Left ventricle myocardium inferior (tissue), 1 donor: ENCODE measurements around the gene PACS1. TPM values are rescaled to one million over a fixed set of nuclear protein-coding genes. Genes with fewer than 3 reads are reported as not detected.
A peak's percentile ranks its signal among the peaks of the same experiment; 100 is the strongest.

ENCODE experiments used
- DNase-seq: peaks from one replicate; pipeline ENCODE4 v3.0.0-alpha.2; 2020
- H3K27ac ChIP-seq: fragments of 200-600 bp; replicated peaks from 2 replicates; pipeline ENCODE4 v1.8.0; 2021
- H3K27me3 ChIP-seq: fragments of 200-600 bp; 2 replicates; pipeline ENCODE4 v1.8.0; 2021; ENCODE audit warnings: low read depth
- H3K36me3 ChIP-seq: fragments of 200-600 bp; 2 replicates; pipeline ENCODE4 v1.8.0; 2021
- H3K4me1 ChIP-seq: fragments of 200-600 bp; 2 replicates; pipeline ENCODE4 v1.8.0; 2021
- H3K4me3 ChIP-seq: fragments of 200-600 bp; 2 replicates; pipeline ENCODE4 v1.8.0; 2021; ENCODE audit warnings: mild to moderate bottlenecking, moderate library complexity
- H3K9me3 ChIP-seq: fragments of 200-600 bp; replicated peaks from 2 replicates; pipeline ENCODE4 v1.8.0; 2021
- CTCF ChIP-seq: fragments of 200-600 bp; IDR thresholded peaks from 2 replicates; pipeline ENCODE4 v1.8.0; 2021; ENCODE audit warnings: antibody characterized with exemption, mild to moderate bottlenecking, borderline replicate concordance
- intact Hi-C: fragments of 100-400 bp; cut with micrococcal nuclease; formaldehyde crosslinking; loops from one replicate; pipeline ENCODE4 v1.11.0; 2022
- total RNA-seq: library from RNA; stranded (reverse); fragmentation: NEBNext Ultra II Directional; extraction: Animal tissue kit (Norgen Biotek cat#: 25700); gene quantifications from one replicate; pipeline ENCODE4 v1.2.1, GENCODE V29; 2021
- donor health status: DM: no; HTN: yes; CAD: no; lungs with severe emphysema.

Gene PACS1
- total RNA-seq, 1 donor from 2014 or later, result 54.9 TPM

- no peak for TF ChIP-seq CTCF
- H3K27ac ChIP-seq, result peak within 1 kb of the TSS; percentile 91
- peak; percentile 98 for DNase-seq
- H3K9me3 ChIP-seq, result no peaks in the 10 kb centered on the region
- peaks cover 24% of the 10 kb centered on the region for H3K27me3 ChIP-seq
- H3K4me3 ChIP-seq, result peak within 1 kb of the TSS; percentile 100
- peaks cover 38% of the 10 kb centered on the region for H3K36me3 ChIP-seq
- peaks cover 55% of the 10 kb centered on the region for H3K4me1 ChIP-seq
- intact Hi-C loops, result no loop called here
These were observed 18.1 kb upstream of the PACS1 start, which contains the start of gene SF3B2 for GRCh38 chr11:66051766-66052663. Gene SF3B2 (plus strand): TSS chr11:66052364. CDS start chr11:66052385, 21 bp downstream.

- peaks cover 44% of the 10 kb centered on the region for H3K36me3 ChIP-seq
- H3K27me3 ChIP-seq, result peaks cover 18% of the 10 kb centered on the region
These were observed 17.4 kb upstream of the PACS1 start for GRCh38 chr11:66052664-66052982.

DNA sequence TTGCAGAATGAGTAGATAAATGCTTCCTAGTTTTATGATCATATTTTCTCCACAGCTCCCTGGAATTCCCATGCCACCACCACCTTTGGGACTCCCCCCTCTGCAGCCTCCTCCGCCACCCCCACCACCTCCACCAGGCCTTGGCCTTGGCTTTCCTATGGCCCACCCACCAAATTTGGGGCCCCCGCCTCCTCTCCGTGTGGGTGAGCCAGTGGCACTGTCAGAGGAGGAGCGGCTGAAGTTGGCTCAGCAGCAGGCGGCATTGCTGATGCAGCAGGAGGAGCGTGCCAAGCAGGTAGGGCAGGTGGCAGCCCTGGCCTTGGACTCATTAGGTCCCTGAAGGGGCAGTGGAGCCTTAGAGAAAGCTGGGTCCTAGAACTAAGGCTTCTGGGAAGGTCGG lies 15.1 kb upstream of the PACS1 start:
- H3K36me3 ChIP-seq, result peaks cover 68% of the 10 kb centered on the region
- intact Hi-C loops, result no loop called here
- TF ChIP-seq CTCF, result no peak

More at GRCh38 chr11:66052664-66052982, 17.4 kb upstream of the PACS1 start:
- peaks cover 48% of the 10 kb centered on the region for H3K4me1 ChIP-seq
- DNase-seq, result no peak
- peak overlapping the region; percentile 91 for H3K27ac ChIP-seq
- peak overlapping the region; percentile 100 for H3K4me3 ChIP-seq
- H3K9me3 ChIP-seq, result no peaks in the 10 kb centered on the region
- intact Hi-C loops, result no loop called here
- no peak for TF ChIP-seq CTCF

GRCh38 chr11:66056501-66056900 lies 13.6 kb upstream of the PACS1 start:
- Histone ChIP-seq H3K9me3 (no peaks in the 10 kb centered on the region), H3K36me3 (peaks cover 83% of the 10 kb centered on the region), H3K27ac (no peak overlapping the region), H3K4me3 (no peak overlapping the region), H3K4me1 (peaks cover 25% of the 10 kb centered on the region), H3K27me3 (no peaks in the 10 kb centered on the region)
- intact Hi-C loops, result no loop called here
- no peak for TF ChIP-seq CTCF
- DNase-seq, result no peak

More for the DNA sequence above, 15.1 kb upstream of the PACS1 start:
- Histone ChIP-seq H3K27ac (no peak overlapping the region), H3K9me3 (no peaks in the 10 kb centered on the region), H3K27me3 (no peaks in the 10 kb centered on the region), H3K4me3 (no peak overlapping the region), H3K4me1 (peaks cover 31% of the 10 kb centered on the region)
- no peak for DNase-seq

DNA sequence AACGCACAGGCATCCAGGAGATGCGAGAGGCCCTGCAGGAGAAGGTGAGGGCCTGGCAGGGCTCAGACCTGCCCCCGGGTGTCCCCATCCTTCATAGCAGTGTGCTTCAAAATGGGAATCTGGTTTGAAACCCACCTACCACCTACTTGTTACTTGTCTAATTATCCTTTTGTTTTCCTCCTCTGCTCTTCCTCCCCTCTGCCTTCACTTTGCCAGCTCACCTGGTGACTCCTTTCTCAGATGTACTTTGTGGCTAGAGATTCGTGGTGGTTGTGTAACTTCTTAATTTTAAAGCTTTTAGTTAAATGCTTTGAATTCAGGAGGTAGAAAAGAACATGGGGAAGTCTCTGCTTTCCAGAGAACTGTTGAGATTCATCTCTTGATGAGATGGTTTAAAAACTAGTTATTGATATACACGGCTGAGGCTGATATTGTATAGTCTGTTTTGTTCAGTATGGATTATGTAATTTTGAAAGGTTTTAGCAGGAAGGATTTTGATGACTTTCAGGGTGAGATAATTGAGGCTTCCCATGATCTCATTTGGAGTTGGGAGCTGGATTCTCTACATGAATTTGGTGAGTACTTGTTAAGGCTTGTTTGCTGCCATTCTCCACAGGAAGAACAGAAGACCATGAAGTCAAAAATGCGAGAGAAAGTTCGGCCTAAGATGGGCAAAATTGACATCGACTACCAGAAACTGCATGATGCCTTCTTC lies 9.9 kb upstream of the PACS1 start:
- no peaks in the 10 kb centered on the region for H3K9me3 ChIP-seq
- TF ChIP-seq CTCF, result no peak
- no peaks in the 10 kb centered on the region for H3K4me1 ChIP-seq
- no peaks in the 10 kb centered on the region for H3K27me3 ChIP-seq
- H3K27ac ChIP-seq, result no peak overlapping the region
- H3K4me3 ChIP-seq, result no peak overlapping the region
- DNase-seq, result no peak
- intact Hi-C loops, result no loop called here
- peaks cover 100% of the 10 kb centered on the region for H3K36me3 ChIP-seq
